ENCODE results near the gene CTCFL.

CTCFL gene

DNA sequence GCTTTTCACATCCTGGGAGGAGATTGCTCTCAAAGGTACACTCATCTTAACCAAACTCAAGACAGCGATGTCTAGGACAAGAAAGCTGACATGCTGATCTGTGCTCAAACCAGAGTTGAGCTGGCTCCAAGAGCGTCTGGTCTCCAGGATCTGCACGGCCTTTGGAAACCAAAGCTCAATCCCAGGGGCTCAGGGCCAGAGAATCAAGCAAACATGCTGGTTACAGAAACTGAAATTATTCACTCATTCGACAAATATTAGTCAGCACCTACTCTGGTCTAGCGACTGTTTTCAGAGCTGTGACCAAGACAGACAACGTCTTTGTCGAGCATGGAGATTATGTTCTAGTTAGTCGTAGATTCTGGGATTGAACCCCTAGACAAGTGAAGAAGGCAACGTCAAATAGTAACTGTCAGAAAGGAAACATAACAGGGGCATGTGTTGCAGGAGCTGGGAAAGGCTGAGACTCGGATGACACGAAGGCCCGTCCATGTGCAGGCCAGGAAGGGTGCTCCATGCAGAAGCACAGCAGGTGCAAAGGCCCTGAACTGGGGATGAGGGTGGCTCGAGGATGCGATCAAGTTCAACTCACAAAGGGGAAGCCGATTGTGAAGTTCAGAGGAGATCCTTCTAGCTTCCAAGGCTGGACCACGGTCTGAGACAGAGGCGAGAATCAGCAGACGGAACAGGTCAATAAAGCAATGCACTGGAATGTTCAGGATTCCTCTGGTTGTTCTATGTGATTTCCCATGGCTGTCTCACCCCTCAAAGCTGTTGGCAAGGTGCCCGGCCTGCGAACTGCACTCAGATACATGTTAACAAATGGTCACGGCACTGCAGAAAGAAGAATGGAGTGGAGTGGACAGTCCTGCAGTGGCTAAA is 23.5 kb upstream of the CTCFL start:
- DNase-seq: no peak
- Mint-ChIP-seq H3K4me3 (no peak overlapping the region), H3K4me1 (peaks cover 7% of the 10 kb centered on the region), H3K27me3 (no peaks in the 10 kb centered on the region), H3K27ac (peak overlapping the region in 1 of 2 donors; percentile 78), H3K9me3 (no peaks in the 10 kb centered on the region)
- ATAC-seq: no peak

GRCh38 chr20:57546956-57547649 is 22.2 kb upstream of the CTCFL start:
- no peak for ATAC-seq
- H3K4me3 Mint-ChIP-seq: no peak overlapping the region
- H3K27me3 Mint-ChIP-seq: no peaks in the 10 kb centered on the region
- no peak for DNase-seq
- H3K9me3 Mint-ChIP-seq: no peaks in the 10 kb centered on the region
- H3K27ac Mint-ChIP-seq: no peak overlapping the region
- peaks cover 7% of the 10 kb centered on the region for H3K4me1 Mint-ChIP-seq

DNA sequence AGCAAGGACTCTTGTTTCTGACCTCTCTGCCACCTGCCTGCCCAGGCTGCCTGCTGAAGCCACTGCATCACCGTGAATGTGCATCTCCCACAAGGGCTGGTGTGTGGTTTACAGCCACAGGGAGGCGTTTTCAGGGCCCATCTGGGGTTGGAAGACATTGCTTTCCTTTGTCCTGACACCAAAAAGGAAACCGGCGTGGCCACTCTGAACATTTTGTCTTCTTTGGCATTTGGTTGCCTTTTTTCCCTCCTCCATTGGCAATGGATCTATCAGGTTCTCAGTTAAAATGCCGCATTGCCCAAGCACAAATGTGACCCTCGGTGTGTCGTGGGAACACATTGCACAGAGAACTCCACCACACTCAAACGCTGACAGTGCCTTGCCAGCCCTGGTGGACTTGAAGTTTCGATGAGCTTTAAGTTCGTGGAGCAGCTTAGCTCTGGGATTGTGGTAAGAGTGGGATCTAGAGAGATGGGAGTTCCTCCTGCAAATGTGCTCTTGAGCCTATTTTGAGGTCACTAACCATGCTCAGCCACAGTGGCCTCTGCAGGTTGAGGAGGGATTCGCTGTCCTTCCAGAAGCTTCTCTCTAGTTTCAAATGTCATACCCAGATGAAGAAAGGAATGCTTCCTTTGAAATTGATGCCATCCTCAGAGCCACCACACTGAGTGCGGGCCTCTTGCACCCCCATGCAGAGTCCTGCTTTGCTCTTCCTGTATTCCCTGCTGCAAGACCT is 21.2 kb upstream of the CTCFL start:
- ATAC-seq (no peak), DNase-seq (no peak)
- Mint-ChIP-seq H3K27ac (no peak overlapping the region), H3K27me3 (no peaks in the 10 kb centered on the region), H3K9me3 (no peaks in the 10 kb centered on the region), H3K4me3 (no peak overlapping the region), H3K4me1 (peaks cover 7% of the 10 kb centered on the region)

DNA sequence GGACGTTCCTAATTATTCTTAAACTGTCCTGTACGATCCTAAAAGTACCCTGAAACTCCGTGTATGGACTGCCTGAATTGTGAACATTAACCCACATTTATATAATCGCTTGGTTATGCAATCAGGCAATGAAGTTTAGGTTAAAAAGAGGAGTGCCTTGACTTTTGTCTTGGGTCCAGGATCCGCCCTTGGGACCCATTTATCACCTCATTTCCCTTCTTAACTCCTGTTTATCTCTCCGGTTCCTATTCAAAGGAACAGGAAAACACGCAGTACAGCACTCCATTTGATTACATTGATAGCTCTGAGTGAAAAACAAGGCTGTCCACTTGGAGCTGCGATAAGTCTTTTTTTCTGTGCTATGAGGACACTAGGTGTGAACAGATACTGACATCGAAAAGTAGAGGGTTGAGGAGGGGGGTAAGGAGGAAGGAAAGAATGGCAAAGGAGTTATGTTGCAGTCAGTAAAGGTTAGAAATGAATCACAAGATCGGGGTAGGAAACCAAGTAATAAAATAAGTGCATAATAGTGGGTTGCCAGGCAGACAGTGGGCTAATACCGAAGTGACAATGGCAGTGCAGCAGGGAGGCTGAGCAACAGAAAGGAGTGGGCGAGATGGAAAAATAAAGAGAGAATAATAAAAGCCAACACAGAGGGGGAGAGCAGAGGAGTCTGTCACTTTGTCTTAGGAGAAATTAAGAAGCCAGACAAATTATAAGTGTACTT is 20.1 kb upstream of the CTCFL start:
- Mint-ChIP-seq H3K27ac (no peak overlapping the region), H3K27me3 (no peaks in the 10 kb centered on the region), H3K4me3 (no peak overlapping the region), H3K4me1 (peaks cover 7% of the 10 kb centered on the region), H3K9me3 (no peaks in the 10 kb centered on the region)
- DNase-seq: no peak
- ATAC-seq: no peak

DNA sequence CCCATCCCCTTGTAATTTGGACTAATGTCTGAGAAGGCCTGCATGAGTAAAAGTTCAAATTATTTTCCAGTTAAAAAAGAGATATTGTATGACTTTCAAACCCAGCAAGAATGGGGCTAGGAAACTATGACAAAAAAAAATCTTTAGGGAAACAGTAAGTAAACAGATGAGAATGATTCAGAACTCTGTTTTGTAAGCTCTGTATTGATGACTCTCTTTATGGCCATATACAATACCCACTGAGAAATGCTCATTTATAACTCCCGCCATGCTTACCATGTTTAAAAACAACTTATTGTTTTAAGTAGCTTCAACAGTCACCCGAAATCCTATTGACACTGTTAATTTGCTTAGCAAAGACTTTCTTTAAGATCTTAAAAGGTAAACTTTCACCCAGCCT is 18.8 kb upstream of the CTCFL start:
- H3K9me3 Mint-ChIP-seq: peaks cover 0 to 7% of the 10 kb centered on the region in 2 donors
- peaks cover 7% of the 10 kb centered on the region for H3K27me3 Mint-ChIP-seq
- no peak overlapping the region for H3K27ac Mint-ChIP-seq
- DNase-seq: no peak
- no peak for ATAC-seq
- no peak overlapping the region for H3K4me3 Mint-ChIP-seq
- peaks cover 7% of the 10 kb centered on the region for H3K4me1 Mint-ChIP-seq

DNA sequence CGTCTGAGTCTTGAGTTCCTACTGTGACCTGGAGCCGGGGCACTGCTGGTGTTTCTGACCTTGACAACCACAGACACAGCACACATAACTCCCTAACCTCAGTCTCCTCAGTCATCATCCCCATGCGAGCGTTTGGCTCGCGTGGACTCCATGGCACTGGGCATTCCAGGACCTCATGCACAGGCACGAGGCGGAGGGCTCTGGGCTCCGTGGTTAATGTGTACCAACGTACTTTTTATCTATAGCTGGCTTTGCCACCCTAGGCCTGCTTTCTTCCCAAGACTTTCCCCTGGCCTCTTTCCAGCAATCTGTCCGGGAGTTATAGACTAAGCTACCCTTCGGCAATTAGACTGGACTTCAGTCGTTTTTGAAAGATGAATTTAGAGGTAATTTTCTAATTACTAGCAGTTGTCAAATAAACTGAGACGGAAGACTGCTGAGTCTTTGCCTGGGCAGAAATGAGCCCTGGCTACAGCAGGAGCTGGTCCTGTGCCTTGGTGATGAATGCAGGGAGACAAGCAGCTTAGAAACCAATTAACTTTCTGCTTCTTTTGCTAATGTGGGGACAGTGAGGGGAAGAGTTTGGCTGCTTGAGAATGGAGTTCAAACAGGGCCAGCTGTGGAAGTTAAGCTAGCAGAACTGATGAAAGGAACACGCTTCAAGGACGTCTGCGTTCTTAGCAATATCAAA is 16.1 kb upstream of the CTCFL start:
- no peak overlapping the region for H3K27ac Mint-ChIP-seq
- ATAC-seq: no peak

GRCh38 chr20:57539889-57540288 is 14.9 kb upstream of the CTCFL start:
- Mint-ChIP-seq H3K9me3 (peaks cover 0 to 7% of the 10 kb centered on the region in 2 donors), H3K27ac (no peak overlapping the region), H3K27me3 (peaks cover 44% of the 10 kb centered on the region), H3K4me3 (no peak overlapping the region), H3K4me1 (peaks cover under 1% of the 10 kb centered on the region)
- DNase-seq (no peak), ATAC-seq (no peak)

More for the DNA sequence above, 16.1 kb upstream of the CTCFL start:
- peaks cover 0 to 7% of the 10 kb centered on the region in 2 donors for H3K9me3 Mint-ChIP-seq
- H3K4me3 Mint-ChIP-seq: no peak overlapping the region
- H3K4me1 Mint-ChIP-seq: peaks cover 7% of the 10 kb centered on the region
- DNase-seq: no peak
- peaks cover 33% of the 10 kb centered on the region for H3K27me3 Mint-ChIP-seq

DNA sequence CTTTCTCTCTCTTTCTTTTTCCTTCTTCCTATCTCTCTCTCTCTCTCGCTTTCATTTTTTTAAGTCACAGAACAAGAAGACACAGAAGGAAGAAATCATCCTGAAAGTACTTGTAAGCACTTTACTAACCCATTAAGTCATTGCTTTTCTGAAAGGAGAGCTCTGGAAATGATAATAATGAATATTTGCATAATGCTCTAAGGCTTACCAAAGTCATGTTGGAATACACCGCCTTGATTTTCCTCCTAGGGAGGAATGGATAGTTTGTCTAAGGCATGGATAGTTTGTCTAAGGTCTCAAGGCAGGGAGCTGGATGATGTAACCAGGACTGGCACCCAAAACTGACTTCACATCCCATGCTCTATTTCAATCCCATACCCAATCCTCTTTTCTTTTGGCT is 12.9 kb upstream of the CTCFL start:
- ATAC-seq (no peak), DNase-seq (no peak)
- no peaks in the 10 kb centered on the region for H3K4me1 Mint-ChIP-seq
- H3K27me3 Mint-ChIP-seq: peaks cover 60% of the 10 kb centered on the region
- H3K4me3 Mint-ChIP-seq: no peak overlapping the region
- peaks cover 0 to 7% of the 10 kb centered on the region in 2 donors for H3K9me3 Mint-ChIP-seq
- no peak overlapping the region for H3K27ac Mint-ChIP-seq

DNA sequence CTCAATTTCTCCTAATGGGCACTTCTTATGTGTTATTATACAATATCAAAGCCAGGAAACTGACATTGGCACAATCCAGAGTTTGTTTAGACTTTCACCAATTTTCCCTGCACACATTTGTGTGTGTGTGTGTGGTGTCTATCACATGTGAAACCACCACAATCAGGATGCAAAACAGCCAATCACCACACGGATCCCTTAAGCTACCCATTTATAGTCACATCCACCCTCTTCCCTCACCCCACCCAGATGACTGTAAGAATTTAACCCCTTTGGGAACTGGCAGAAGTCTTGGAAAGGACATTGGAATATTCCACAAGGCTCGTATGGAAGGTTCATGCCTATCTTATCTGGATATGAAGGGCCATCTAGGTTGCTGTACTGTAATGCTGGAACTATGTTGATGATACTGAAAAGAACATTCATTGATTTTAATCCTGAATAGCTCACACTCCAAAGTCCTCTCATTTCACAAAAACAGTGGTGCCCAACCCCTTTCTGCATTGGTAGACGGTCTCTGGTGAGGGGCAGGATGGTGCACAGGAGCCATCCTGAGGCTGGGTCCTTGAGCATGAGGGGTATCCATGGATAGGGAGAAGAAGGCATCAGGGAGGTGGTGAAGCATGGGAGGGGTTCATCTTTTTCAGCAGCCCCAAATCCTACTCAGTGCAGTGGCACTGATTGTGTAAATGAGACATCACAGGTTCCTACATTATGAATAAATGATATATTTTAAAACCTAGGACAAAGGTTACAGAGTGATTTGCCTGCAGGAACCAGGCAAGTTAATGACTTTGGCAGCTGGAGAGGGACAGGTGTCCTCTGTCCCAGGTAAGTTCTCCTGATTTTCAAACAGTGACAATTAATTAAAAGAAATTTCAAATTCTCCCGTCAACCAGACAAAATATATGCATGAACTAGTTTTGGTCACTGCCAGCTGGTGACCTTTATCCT is 12.1 kb upstream of the CTCFL start:
- Mint-ChIP-seq H3K27ac (no peak overlapping the region), H3K4me3 (no peak overlapping the region), H3K9me3 (peaks cover 0 to 7% of the 10 kb centered on the region in 2 donors), H3K4me1 (no peaks in the 10 kb centered on the region), H3K27me3 (peaks cover 60% of the 10 kb centered on the region)
- no peak for DNase-seq
- ATAC-seq: no peak

DNA sequence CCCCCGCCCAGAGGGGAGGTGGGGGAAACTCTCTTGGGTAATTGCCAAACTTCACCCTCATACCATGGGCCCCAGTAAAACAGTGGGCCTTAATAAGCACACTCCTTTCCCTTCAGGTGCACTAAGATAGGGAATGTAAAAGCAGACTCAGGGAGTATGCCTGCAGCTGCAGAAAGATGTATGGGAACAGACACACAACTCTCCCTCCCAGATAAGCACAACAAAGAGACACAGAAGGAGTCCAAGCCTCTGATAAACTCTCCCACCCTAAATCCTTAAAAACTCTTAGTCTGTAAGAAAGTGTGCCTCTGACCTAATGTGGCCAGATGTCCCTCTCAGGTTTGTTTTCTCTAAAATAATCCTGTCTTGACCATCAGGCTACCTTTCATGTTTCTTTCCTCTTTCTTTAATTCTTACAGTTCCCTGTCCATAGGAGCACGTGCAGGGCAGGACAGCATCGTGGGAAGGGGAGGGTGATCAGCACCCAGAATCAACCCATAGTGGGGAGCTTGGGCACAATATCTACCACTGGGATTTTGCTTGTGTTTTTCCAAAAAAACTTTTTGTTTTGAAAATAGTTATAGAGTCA is 11.3 kb upstream of the CTCFL start:
- ATAC-seq: no peak
- Mint-ChIP-seq H3K4me3 (no peak overlapping the region), H3K9me3 (peaks cover 0 to 7% of the 10 kb centered on the region in 2 donors), H3K27ac (no peak overlapping the region), H3K27me3 (peaks cover 60% of the 10 kb centered on the region), H3K4me1 (no peaks in the 10 kb centered on the region)
- DNase-seq: no peak

GRCh38 chr20:57535297-57535696 is 10.4 kb upstream of the CTCFL start:
- Mint-ChIP-seq H3K9me3 (peaks cover 0 to 7% of the 10 kb centered on the region in 2 donors), H3K27ac (peak overlapping the region in 1 of 2 donors; percentile 59)
- no peak for ATAC-seq

GRCh38 chr20:57532104-57532503 is 7.2 kb upstream of the CTCFL start:
- H3K9me3 Mint-ChIP-seq: no peaks in the 10 kb centered on the region
- no peak for ATAC-seq

More at GRCh38 chr20:57535297-57535696, 10.4 kb upstream of the CTCFL start:
- Mint-ChIP-seq H3K4me3 (no peak overlapping the region), H3K4me1 (no peaks in the 10 kb centered on the region), H3K27me3 (peaks cover 60% of the 10 kb centered on the region)
- no peak for DNase-seq

DNA sequence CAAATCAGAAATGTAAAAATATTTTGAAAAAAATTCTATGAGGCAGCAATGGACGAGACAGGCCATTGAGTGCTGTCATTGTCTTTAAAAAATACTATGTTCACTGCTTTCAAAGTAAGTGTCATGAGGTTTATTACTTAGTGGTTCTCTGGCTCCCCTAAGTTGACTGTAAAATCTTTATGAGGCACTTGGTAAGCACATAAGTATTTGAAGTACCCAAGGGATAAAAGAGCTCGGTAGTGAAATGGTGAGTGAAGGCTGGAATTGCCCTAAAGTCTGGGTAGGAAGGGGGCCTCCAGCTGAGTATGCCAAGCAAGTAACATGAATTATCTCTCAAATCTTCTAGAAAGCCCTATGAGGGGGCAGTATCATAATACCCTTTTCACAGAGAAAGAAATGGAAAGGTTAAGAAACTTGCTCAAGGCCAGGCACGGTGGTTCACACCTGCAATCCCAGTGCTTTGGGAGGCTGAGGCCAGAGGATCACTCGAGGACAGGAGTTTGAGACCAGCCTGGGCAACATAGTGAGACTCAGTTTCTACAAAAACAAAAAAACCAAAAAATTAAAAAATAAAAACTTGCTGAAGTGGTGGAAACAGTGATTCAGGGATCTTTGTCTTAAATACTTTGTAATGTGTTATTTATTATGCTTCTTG is 5.5 kb upstream of the CTCFL start:
- H3K4me1 Mint-ChIP-seq: no peaks in the 10 kb centered on the region
- ATAC-seq (no peak), DNase-seq (no peak)
- no peak overlapping the region for H3K4me3 Mint-ChIP-seq
- peaks cover 21% of the 10 kb centered on the region for H3K27me3 Mint-ChIP-seq
- no peak overlapping the region for H3K27ac Mint-ChIP-seq
- no peaks in the 10 kb centered on the region for H3K9me3 Mint-ChIP-seq

More at GRCh38 chr20:57532104-57532503, 7.2 kb upstream of the CTCFL start:
- no peak overlapping the region for H3K27ac Mint-ChIP-seq
- H3K4me3 Mint-ChIP-seq: no peak overlapping the region
- H3K27me3 Mint-ChIP-seq: peaks cover 36% of the 10 kb centered on the region
- no peak for DNase-seq
- no peaks in the 10 kb centered on the region for H3K4me1 Mint-ChIP-seq

All from stimulated activated naive CD8-positive, alpha-beta T cell treated with anti-CD3 and anti-CD28 coated beads, Interleukin-15, amount 100 ng/mL, for 72 hours (primary cell).